ENCODE data around the gene NSMCE1.

NSMCE1 gene

GRCh38 chr16:27291722-27292240 is 23.2 kb upstream of the NSMCE1 start:
- H3K4me3 ChIP-seq (ENCODE audit: low read depth in 1 of 2, low read length in 2 of 2), result no peak overlapping the region
- no peaks in the 10 kb centered on the region for H3K27me3 ChIP-seq (ENCODE audit: insufficient read depth, low read length, poor library complexity)
- no peak for ATAC-seq (ENCODE audit: insufficient read depth, low read depth)
- no peak overlapping the region for H3K9ac ChIP-seq (ENCODE audit: low read depth, low read length)
- DNase-seq, result no peak
- H3K4me2 ChIP-seq (ENCODE audit: insufficient read depth, low read length), result no peak overlapping the region
- H3K27ac ChIP-seq (ENCODE audit: low read length), result no peak overlapping the region
- no peaks in the 10 kb centered on the region for H3K9me3 ChIP-seq (ENCODE audit: insufficient read depth, low read length, severe bottlenecking)
- H3K79me2 ChIP-seq (ENCODE audit: insufficient read depth, low read length), result no peaks in the 10 kb centered on the region
- no peaks in the 10 kb centered on the region for H4K20me1 ChIP-seq (ENCODE audit: insufficient read depth, low read length)
- H3K36me3 ChIP-seq (ENCODE audit: insufficient read depth, low read length), result no peaks in the 10 kb centered on the region
- peaks cover 10% of the 10 kb centered on the region; the same call in 1 of the 2 replicates for H3K4me1 ChIP-seq (ENCODE audit: insufficient read depth, low read length)
- no peak overlapping the region for H2AFZ ChIP-seq (ENCODE audit: low read depth, low read length)
- no peak for TF ChIP-seq EZH2 (IDR thresholded peaks at IDR 0.05; ENCODE audit: borderline replicate concordance, low read depth, low read length, severe bottlenecking)
- TF ChIP-seq CTCF (IDR thresholded peaks at IDR 0.05; ENCODE audit: borderline replicate concordance, extremely low read depth, low read length, poor library complexity, severe bottlenecking), result no peak

- no peaks in the 10 kb centered on the region for H3K36me3 ChIP-seq (ENCODE audit: insufficient read depth, low read length)
- no peak overlapping the region for H3K27ac ChIP-seq (ENCODE audit: low read length)
- H3K9me3 ChIP-seq (ENCODE audit: insufficient read depth, low read length, severe bottlenecking), result no peaks in the 10 kb centered on the region
- no peaks in the 10 kb centered on the region for H3K27me3 ChIP-seq (ENCODE audit: insufficient read depth, low read length, poor library complexity)
- ATAC-seq (ENCODE audit: insufficient read depth, low read depth) (no peak), DNase-seq (no peak)
- no peaks in the 10 kb centered on the region for H4K20me1 ChIP-seq (ENCODE audit: insufficient read depth, low read length)
- no peak overlapping the region for H3K9ac ChIP-seq (ENCODE audit: low read depth, low read length)
- H3K4me3 ChIP-seq (ENCODE audit: low read depth in 1 of 2, low read length in 2 of 2), result no peak overlapping the region
- peaks cover 10% of the 10 kb centered on the region; the same call in 1 of the 2 replicates for H3K4me1 ChIP-seq (ENCODE audit: insufficient read depth, low read length)
- H3K79me2 ChIP-seq (ENCODE audit: insufficient read depth, low read length), result no peaks in the 10 kb centered on the region
- no peak overlapping the region for H3K4me2 ChIP-seq (ENCODE audit: insufficient read depth, low read length)
- TF ChIP-seq CTCF (IDR thresholded peaks at IDR 0.05; ENCODE audit: borderline replicate concordance, extremely low read depth, low read length, poor library complexity, severe bottlenecking), result no peak
- no peak for TF ChIP-seq EZH2 (IDR thresholded peaks at IDR 0.05; ENCODE audit: borderline replicate concordance, low read depth, low read length, severe bottlenecking)
- H2AFZ ChIP-seq (ENCODE audit: low read depth, low read length), result no peak overlapping the region
Measured at GRCh38 chr16:27291106-27291505, 22.5 kb upstream of the NSMCE1 start.

GRCh38 chr16:27290562-27290961 is 22.0 kb upstream of the NSMCE1 start:
- no peak overlapping the region for H3K9ac ChIP-seq (ENCODE audit: low read depth, low read length)
- ATAC-seq (ENCODE audit: insufficient read depth, low read depth) (no peak), DNase-seq (no peak)
- no peak overlapping the region for H2AFZ ChIP-seq (ENCODE audit: low read depth, low read length)
- H3K27ac ChIP-seq (ENCODE audit: low read length), result no peak overlapping the region
- H3K4me1 ChIP-seq (ENCODE audit: insufficient read depth, low read length), result peaks cover 10% of the 10 kb centered on the region; the same call in 1 of the 2 replicates
- H3K9me3 ChIP-seq (ENCODE audit: insufficient read depth, low read length, severe bottlenecking), result no peaks in the 10 kb centered on the region
- no peaks in the 10 kb centered on the region for H4K20me1 ChIP-seq (ENCODE audit: insufficient read depth, low read length)
- no peak overlapping the region for H3K4me3 ChIP-seq (ENCODE audit: low read depth in 1 of 2, low read length in 2 of 2)
- no peaks in the 10 kb centered on the region for H3K36me3 ChIP-seq (ENCODE audit: insufficient read depth, low read length)
- no peak overlapping the region for H3K4me2 ChIP-seq (ENCODE audit: insufficient read depth, low read length)
- no peaks in the 10 kb centered on the region for H3K79me2 ChIP-seq (ENCODE audit: insufficient read depth, low read length)
- H3K27me3 ChIP-seq (ENCODE audit: insufficient read depth, low read length, poor library complexity), result no peaks in the 10 kb centered on the region
- no peak for TF ChIP-seq EZH2 (IDR thresholded peaks at IDR 0.05; ENCODE audit: borderline replicate concordance, low read depth, low read length, severe bottlenecking)
- no peak for TF ChIP-seq CTCF (IDR thresholded peaks at IDR 0.05; ENCODE audit: borderline replicate concordance, extremely low read depth, low read length, poor library complexity, severe bottlenecking)
